Measurements from ENCODE around the gene HADHA. TPM values are rescaled to one million over a fixed set of nuclear protein-coding genes. Genes with fewer than 3 reads are reported as not detected.
"Not testable (repeated sequence)": the region's sequence is repeated elsewhere in the genome, so short reads cannot be mapped to it uniquely, and the experiment has no call there.

Gene HADHA
- total RNA-seq, 1 experiment from 2014 or later, result 112 TPM

DNA sequence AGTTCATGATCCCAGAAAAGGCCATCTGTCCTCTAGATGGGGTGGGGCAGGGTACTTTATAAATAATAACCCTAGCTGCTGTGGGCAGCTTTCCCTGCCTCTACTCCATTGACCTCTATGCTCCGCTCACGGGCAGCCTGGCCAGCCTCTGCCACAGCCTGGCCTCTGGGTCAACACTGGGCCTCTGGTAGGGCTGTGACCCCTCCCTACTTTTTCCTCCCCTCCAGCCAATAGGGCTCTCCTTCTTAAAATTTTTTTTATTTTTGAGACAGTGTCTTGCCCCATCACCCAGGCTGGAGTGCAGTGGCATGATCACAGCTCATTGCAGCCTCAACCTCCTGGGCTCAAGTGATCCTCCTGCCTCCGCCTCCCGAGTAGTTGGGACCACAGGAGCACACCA, 75.6 kb downstream of the HADHA start:
- Histone ChIP-seq H3K4me2 (ENCODE audit: insufficient read depth, insufficient read length, low read length) (no peak overlapping the region), H4K20me1 (ENCODE audit: control insufficient read depth, insufficient read depth, insufficient read length) (no peaks in the 10 kb centered on the region), H2AFZ (ENCODE audit: low read length) (no peak overlapping the region), H3K9ac (ENCODE audit: extremely low read depth, insufficient read length, low read length) (no peak overlapping the region), H3K23me2 (ENCODE audit: insufficient read length, low read depth, low read length, poor library complexity, severe bottlenecking) (peaks cover 6% of the 10 kb centered on the region), H3K4ac (ENCODE audit: low read depth, low read length) (no peak overlapping the region), H2BK5ac (ENCODE audit: insufficient read length, low read length) (no peak overlapping the region), H3K18ac (ENCODE audit: insufficient read length, low read depth, low read length) (no peak overlapping the region), H2BK15ac (ENCODE audit: low read depth, low read length) (no peak overlapping the region), H3T11ph (ENCODE audit: low read length) (no peak overlapping the region), H3K23ac (ENCODE audit: insufficient read length, low read depth, low read length) (no peak overlapping the region), H3K79me2 (ENCODE audit: insufficient read depth, low read length) (no peaks in the 10 kb centered on the region), H4K5ac (ENCODE audit: insufficient read length, low read depth, low read length) (no peak overlapping the region), H4K91ac (ENCODE audit: insufficient read length, low read depth, low read length) (no peak overlapping the region), H2BK20ac (ENCODE audit: low read depth, low read length, poor library complexity, severe bottlenecking) (no peak overlapping the region), H4K8ac (replicated peaks; ENCODE audit: insufficient read length, low read depth, low read length) (no peak overlapping the region), H3K4me1 (ENCODE audit: insufficient read depth, low read length) (no peaks in the 10 kb centered on the region), H3K79me1 (ENCODE audit: insufficient read depth, low read depth, low read length, poor library complexity, severe bottlenecking) (no peaks in the 10 kb centered on the region), H2AK5ac (ENCODE audit: insufficient read length, low read length) (no peak overlapping the region), H3K56ac (ENCODE audit: insufficient read length, low read depth, low read length) (no peak overlapping the region), H3K27me3 (ENCODE audit: insufficient read depth, low read length) (no peaks in the 10 kb centered on the region), H3K14ac (ENCODE audit: insufficient read depth, low read length) (no peak overlapping the region), H2BK12ac (ENCODE audit: insufficient read length, low read depth, low read length) (no peak overlapping the region), H2BK120ac (ENCODE audit: low read depth, low read length, poor library complexity, severe bottlenecking) (no peak overlapping the region), H3K27ac (ENCODE audit: insufficient read length, low read depth, low read length) (no peak overlapping the region), H3K9me3 (ENCODE audit: control insufficient read depth, low read depth, low read length) (no peaks in the 10 kb centered on the region)
- Mint-ChIP-seq H3K9me3 (peaks cover 0 to 5% of the 10 kb centered on the region in 2 experiments; a peak in 1 of 5 replicates), H3K36me3 (ENCODE audit: insufficient read depth in 1 of 3, low read depth in 3 of 3) (no peaks in the 10 kb centered on the region), H3K4me1 (peaks cover 0 to 3% of the 10 kb centered on the region in 2 experiments; a peak in 1 of 4 replicates), H3K27me3 (ENCODE audit: low read depth) (peaks cover 23% of the 10 kb centered on the region), H3K27ac (no peak overlapping the region), H3K4me3 (no peak overlapping the region)
- TF ChIP-seq, protein P1, sequence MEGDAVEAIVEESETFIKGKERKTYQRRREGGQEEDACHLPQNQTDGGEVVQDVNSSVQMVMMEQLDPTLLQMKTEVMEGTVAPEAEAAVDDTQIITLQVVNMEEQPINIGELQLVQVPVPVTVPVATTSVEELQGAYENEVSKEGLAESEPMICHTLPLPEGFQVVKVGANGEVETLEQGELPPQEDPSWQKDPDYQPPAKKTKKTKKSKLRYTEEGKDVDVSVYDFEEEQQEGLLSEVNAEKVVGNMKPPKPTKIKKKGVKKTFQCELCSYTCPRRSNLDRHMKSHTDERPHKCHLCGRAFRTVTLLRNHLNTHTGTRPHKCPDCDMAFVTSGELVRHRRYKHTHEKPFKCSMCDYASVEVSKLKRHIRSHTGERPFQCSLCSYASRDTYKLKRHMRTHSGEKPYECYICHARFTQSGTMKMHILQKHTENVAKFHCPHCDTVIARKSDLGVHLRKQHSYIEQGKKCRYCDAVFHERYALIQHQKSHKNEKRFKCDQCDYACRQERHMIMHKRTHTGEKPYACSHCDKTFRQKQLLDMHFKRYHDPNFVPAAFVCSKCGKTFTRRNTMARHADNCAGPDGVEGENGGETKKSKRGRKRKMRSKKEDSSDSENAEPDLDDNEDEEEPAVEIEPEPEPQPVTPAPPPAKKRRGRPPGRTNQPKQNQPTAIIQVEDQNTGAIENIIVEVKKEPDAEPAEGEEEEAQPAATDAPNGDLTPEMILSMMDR (conservative IDR thresholded peaks at IDR 0.05), result no peak
- WGBS (ENCODE audit: extremely low coverage, insufficient read length, low lambda C conversion rate), result no CpG with 5 or more reads among the region's 4 CpGs
- no peak for DNase-seq

DNA sequence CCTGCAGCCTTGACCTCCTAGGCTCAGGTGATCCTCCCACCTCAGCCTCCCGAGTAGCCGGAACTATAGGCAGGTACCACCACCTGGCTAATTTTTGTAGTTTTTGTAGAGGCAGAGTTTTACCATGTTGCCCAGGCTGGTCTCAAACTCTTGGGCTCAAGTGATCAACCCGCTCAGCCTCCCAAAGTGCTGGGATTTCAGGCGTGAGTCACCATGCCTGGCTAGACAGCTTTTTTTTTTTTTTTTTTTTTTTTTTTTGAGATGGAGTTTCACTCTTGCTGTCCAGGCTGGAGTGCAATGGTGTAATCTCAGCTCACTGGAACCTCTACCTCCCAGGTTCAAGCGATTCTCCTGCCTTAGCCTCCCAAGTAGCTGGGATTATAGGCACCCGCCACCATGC, 77.9 kb downstream of the HADHA start:
- H3K79me2 ChIP-seq (ENCODE audit: insufficient read depth, low read length); H3K23me2 ChIP-seq (ENCODE audit: insufficient read length, low read depth, low read length, poor library complexity, severe bottlenecking); H3K27ac ChIP-seq (ENCODE audit: insufficient read length, low read depth, low read length); H3K4me1 ChIP-seq (ENCODE audit: insufficient read depth, low read length); H3K36me3 Mint-ChIP-seq (ENCODE audit: insufficient read depth in 1 of 3, low read depth in 3 of 3); H3K27me3 ChIP-seq (ENCODE audit: insufficient read depth, low read length); H4K20me1 ChIP-seq (ENCODE audit: control insufficient read depth, insufficient read depth, insufficient read length); H4K91ac ChIP-seq (ENCODE audit: insufficient read length, low read depth, low read length); H2BK15ac ChIP-seq (ENCODE audit: low read depth, low read length); H3K56ac ChIP-seq (ENCODE audit: insufficient read length, low read depth, low read length); H3K9me3 ChIP-seq (ENCODE audit: control insufficient read depth, low read depth, low read length); H4K5ac ChIP-seq (ENCODE audit: insufficient read length, low read depth, low read length); H3K4me1 Mint-ChIP-seq; H2BK12ac ChIP-seq (ENCODE audit: insufficient read length, low read depth, low read length); H4K8ac ChIP-seq (replicated peaks; ENCODE audit: insufficient read length, low read depth, low read length); H3K23ac ChIP-seq (ENCODE audit: insufficient read length, low read depth, low read length); H3K4me3 Mint-ChIP-seq; H2BK120ac ChIP-seq (ENCODE audit: low read depth, low read length, poor library complexity, severe bottlenecking); H3K9ac ChIP-seq (ENCODE audit: extremely low read depth, insufficient read length, low read length); H3K9me3 Mint-ChIP-seq; DNase-seq; H2AFZ ChIP-seq (ENCODE audit: low read length); H3K4ac ChIP-seq (ENCODE audit: low read depth, low read length); H3K14ac ChIP-seq (ENCODE audit: insufficient read depth, low read length); H3K27ac Mint-ChIP-seq; H3K18ac ChIP-seq (ENCODE audit: insufficient read length, low read depth, low read length); H3T11ph ChIP-seq (ENCODE audit: low read length); H2BK20ac ChIP-seq (ENCODE audit: low read depth, low read length, poor library complexity, severe bottlenecking); H2BK5ac ChIP-seq (ENCODE audit: insufficient read length, low read length); H3K4me2 ChIP-seq (ENCODE audit: insufficient read depth, insufficient read length, low read length); H3K79me1 ChIP-seq (ENCODE audit: insufficient read depth, low read depth, low read length, poor library complexity, severe bottlenecking); H2AK5ac ChIP-seq (ENCODE audit: insufficient read length, low read length): not testable (repeated sequence)
- WGBS (ENCODE audit: extremely low coverage, insufficient read length, low lambda C conversion rate), result no CpG with 5 or more reads among the region's 6 CpGs
- peaks cover 14% of the 10 kb centered on the region for H3K27me3 Mint-ChIP-seq (ENCODE audit: low read depth)

All from H9 (cell line).